Glomerular visceral epithelial cell (primary cell): ENCODE results near the gene TNFSF9.
"Not testable (repeated sequence)": the region's sequence is repeated elsewhere in the genome, so short reads cannot be mapped to it uniquely, and the experiment has no call there.

Source experiments
- DNase-seq: peaks from one replicate; pipeline ENCODE4 v3.0.0-alpha.2; 2016; ENCODE audit errors: extremely low spot score

The TNFSF9 gene

DNA sequence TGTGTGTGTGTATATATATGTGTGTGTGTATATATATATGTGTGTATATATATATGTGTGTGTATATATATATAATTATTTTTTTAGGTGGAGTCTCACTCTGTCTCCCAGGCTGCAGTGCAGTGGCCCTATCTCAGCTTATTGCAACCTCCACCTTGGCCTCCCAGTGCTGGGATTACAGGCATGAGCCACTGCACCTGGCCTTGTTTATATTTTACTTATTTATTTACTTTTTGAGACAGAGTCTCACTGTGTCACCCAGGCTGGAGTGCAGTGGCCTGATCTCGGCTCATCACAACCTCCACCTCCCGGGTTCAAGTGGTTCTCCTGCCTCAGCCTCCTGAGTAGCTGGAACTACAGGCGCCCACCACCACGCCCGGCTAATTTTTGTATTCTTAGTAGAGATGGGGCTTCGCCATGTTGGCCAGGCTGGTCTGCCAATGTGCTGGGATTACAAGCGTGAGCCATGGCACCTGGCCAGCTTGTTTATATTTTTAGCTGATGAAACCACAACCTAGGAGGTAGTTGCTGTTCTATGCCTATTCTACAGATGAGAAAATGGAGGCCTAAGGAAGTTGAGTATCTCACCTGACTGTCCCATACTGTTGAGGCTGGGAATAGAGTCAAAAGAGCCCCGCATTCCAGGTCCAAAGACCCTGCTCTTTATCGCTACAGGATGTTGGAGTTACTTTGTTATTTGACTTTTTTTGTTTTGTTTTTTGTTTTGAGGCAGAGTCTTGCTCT is 22.6 kb upstream of the TNFSF9 start:
- DNase-seq: not testable (repeated sequence)

GRCh38 chr19:6509118-6509971 is 21.5 kb upstream of the TNFSF9 start:
- no peak for DNase-seq

GRCh38 chr19:6510618-6511017 is 20.2 kb upstream of the TNFSF9 start:
- no peak for DNase-seq

DNA sequence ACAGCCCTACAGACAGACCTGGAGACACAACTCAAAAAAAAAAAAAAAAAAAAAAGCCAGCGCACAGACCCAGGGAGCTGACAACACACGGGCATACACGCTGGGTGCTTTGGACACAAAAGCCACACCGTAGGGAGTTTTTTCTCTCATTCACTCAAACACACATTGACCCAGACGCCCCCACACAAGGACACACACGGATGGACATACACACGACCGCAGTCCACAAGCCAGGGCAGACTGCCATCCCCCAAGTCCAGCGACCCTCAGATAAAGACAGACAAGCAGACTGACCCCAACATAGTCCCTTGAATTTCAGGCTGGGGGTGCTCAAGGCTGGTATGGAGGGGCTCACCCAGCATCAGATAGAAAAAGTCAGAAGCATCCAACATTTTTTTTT is 16.7 kb upstream of the TNFSF9 start:
- no peak for DNase-seq

- DNase-seq: no peak
Observed at GRCh38 chr19:6514926-6515544, 15.8 kb upstream of the TNFSF9 start.

GRCh38 chr19:6516018-6516658 is 14.7 kb upstream of the TNFSF9 start:
- peak; percentile 94 for DNase-seq

- peak; percentile 92 for DNase-seq
Observed at GRCh38 chr19:6516659-6517291, 14.1 kb upstream of the TNFSF9 start.

DNA sequence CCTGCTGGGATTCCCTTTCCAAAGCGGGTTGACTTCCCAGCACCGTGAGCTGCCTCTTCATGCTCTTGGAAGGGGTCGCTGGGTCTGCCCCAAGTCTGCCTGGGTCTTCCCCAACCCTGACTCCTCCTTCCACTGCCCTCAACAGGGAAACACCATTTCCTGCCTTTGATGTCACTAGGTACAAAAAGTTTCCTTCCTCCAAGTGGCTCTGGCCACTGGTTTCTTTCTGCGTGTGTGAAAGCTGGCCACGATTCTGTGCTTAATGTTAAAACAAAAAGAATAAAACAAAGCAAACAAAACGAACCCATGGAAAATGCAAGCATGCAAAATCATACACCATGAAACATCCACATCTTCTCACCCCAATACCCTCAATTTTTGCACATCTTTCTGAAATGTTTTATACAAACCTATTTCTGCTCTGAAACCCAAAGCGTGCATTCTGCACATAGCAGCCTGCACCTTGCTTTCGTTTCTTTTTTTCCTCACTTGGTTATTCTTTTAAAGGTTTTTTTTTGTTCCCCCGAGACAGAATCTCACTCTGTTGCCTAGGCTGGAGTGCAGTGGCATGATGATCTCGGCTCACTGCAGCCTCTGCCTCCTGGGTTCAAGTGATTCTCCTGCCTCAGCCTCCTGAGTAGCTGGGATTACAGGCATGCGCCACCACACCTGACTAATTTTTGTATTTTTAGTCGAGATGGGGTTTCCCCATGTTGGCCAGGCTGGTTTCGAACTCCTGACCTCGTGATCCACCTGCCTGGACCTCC is 12.5 kb upstream of the TNFSF9 start:
- DNase-seq: no peak

- peak; percentile 81 for DNase-seq
Observed at GRCh38 chr19:6519289-6519688, 11.5 kb upstream of the TNFSF9 start.

GRCh38 chr19:6521718-6522646 is 8.8 kb upstream of the TNFSF9 start:
- peak; percentile 86 for DNase-seq

DNA sequence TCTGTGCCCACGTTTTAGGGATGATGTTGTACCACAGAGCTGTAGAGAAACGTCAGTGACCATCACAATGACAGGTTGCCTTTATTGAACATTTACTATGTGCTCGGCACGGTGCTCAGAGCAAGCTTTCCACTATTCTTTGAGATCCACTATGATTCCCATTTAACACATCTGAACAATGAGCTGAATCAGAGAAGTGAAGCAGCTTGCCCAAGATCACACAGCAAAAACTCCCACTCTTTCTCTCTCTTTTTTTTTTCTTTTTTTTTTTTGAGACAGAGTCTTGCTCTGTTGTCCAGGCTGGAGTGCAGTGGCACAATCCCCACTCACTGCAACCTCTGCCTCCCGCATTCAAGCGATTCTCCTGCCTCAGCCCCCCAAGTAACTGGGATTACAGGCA is 8.1 kb upstream of the TNFSF9 start:
- DNase-seq: no peak

GRCh38 chr19:6524311-6524710 is 6.5 kb upstream of the TNFSF9 start:
- no peak for DNase-seq

DNA sequence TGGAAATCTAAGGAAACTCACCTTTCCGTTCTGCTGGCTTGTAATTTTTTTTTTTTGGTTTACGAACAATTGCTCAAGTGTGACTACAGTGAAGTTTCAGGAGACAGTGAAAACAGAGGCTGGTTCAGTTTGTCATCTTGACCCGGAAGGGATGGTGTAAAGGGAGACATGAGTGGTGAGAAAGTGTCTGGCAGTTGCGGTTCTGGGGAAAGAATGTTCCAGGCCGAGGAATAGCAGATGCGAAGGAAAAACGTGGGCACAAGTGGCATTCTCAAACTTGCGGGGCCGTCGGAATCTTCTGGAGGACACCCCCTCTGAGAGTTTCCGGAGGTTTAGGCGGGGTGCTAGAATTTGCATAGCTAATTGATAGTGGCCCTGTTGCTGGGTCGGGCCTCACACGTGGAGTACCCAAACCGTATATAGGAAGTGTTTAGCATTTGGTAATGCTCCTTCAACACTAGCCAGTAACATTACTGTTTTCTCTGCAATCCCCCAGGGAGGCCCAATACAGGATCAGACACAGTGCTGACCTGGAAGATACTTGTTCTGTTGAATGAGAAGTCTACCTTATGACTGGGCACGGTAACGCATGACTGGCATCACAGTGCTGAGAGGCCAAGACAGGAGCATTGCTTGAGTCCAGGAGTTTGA is 2.8 kb upstream of the TNFSF9 start:
- no peak for DNase-seq

- DNase-seq: no peak
Observed at GRCh38 chr19:6528544-6529121, 2.2 kb upstream of the TNFSF9 start.

- DNase-seq: no peak
Observed at GRCh38 chr19:6529351-6529750, 1.5 kb upstream of the TNFSF9 start.

DNA sequence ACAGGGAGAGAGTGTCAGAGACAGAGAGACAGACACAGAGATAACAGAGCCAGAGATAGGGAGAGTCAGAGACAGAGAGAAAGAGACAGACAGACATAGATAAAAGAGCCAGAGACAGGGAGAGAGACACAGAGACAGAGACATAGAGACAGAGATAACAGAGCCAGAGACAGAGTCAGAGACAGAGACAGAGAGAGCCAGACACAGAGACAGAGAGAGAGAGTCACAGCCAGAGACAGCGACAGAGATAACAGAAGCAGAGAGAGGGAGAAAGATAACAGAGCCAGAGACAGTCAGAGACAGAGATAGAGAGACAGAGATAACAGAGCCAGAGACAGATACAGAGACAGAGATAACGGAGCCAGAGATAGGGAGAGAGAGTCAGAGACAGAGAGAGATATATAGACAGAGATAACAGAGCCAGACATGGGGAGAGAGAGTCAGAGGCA is 865 bp upstream of the TNFSF9 start:
- no peak for DNase-seq

- no peak for DNase-seq
Observed at GRCh38 chr19:6531163-6531955, 533 bp downstream of the TNFSF9 start.

DNA sequence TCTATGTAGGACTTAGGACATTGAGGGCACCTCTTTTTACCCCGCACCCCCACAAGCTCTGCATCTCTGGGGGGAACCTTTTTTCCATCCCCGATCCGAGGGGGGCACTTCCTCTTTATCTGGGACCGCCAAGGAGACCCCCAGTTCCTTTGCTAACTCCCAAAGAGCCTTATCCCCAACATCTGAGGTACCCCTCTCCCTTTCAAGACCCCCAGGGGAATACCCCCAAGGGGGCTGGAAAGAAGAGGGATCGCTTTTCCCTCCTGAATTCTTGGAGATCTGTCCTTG is 1.1 kb downstream of the TNFSF9 start:
- no peak for DNase-seq
